HFF-Myc (cell line): ENCODE results near the gene PRL.

ENCODE experiments used
- DNase-seq: peaks from one replicate; pipeline ENCODE4 v3.0.0-alpha.2; 2011; ENCODE audit warnings: low read depth; ENCODE audit errors: extremely low read depth
- H3K4me3 ChIP-seq: replicated peaks from 2 replicates; pipeline ENCODE4 v1.5.1; 2011; ENCODE audit warnings: low read depth, mild to moderate bottlenecking, control low read depth, low read length
- TF ChIP-seq, protein P1 (sequence below): IDR thresholded peaks from 2 replicates; pipeline ENCODE4 v1.5.1; 2012; ENCODE audit warnings: mild to moderate bottlenecking, low read depth, low read length, control low read depth; ENCODE audit errors: missing control alignments

Gene PRL

DNA sequence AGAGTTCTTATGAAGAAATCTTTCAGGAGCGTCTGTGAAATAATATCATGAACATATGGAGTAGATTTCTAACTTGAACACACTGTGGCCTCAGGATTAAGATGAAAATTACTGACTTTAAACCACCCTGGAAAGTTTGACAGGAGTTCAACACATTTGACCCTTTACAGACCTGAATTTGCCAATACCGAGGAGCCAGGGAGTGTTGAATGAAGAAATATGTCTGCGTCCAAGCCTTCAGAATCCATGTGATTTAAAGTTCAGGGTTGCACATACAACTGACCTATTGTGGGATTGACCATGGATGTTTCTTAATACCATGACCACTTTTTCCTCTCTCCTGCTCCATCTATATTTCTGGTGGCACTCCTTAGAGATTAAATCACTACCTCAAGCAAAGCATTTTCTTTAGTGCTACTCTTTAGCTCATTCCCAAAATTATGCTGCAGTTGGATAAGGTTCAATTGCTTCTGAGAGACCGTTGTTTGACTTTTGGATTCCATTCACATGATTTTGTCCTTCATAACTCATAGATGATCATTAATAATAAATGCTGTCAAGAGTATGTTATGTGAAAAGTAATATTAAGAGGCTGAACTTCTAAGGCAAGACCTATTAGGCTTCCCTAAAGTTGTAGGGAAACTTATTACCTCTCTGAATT lies 57.4 kb downstream of the PRL start:
- no peak overlapping the region for H3K4me3 ChIP-seq
- DNase-seq: no peak
- TF ChIP-seq, protein P1, sequence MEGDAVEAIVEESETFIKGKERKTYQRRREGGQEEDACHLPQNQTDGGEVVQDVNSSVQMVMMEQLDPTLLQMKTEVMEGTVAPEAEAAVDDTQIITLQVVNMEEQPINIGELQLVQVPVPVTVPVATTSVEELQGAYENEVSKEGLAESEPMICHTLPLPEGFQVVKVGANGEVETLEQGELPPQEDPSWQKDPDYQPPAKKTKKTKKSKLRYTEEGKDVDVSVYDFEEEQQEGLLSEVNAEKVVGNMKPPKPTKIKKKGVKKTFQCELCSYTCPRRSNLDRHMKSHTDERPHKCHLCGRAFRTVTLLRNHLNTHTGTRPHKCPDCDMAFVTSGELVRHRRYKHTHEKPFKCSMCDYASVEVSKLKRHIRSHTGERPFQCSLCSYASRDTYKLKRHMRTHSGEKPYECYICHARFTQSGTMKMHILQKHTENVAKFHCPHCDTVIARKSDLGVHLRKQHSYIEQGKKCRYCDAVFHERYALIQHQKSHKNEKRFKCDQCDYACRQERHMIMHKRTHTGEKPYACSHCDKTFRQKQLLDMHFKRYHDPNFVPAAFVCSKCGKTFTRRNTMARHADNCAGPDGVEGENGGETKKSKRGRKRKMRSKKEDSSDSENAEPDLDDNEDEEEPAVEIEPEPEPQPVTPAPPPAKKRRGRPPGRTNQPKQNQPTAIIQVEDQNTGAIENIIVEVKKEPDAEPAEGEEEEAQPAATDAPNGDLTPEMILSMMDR: no peak

DNA sequence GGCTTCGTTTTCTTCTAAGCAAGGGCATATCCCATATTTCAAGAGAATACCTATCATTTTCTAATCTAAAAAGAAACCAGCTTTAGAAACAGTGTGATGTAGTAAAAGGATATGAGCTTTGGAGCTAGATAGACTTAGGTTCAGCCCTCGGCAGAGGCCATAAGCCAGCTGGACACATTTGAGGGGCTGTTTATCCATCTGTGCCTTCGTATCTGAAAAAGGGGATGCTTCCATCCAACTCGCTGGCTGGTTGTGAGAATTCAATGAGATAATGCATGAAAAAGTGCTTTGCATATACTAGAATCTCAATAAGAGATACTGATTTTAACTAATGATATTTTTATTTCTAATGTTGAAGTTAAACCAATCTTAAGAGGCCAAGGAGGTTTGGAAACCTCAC lies 58.0 kb downstream of the PRL start:
- no peak for DNase-seq
- TF ChIP-seq, protein P1: no peak
- no peak overlapping the region for H3K4me3 ChIP-seq

DNA sequence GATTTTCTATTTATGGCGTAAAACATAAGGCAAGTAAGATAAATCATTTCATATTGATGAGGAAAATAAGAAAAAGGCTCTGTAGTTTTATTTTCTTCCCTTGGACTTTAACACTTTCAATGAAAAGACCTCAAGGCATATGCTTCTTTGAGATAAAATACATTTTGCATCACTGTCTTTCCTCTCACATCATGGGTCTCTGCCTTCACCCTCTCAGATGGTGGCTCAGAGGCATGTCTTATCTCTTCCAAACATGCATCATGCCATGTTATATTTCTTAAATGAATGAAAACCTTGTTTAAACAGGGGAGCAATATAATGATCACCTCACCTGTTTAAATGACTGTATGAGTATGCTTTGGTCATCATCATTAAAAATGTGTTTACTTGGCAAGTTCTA lies 59.3 kb downstream of the PRL start:
- no peak for DNase-seq
- no peak overlapping the region for H3K4me3 ChIP-seq
- TF ChIP-seq, protein P1: no peak
